ENCODE measurements around the gene A1CF.

Gene A1CF

GRCh38 chr10:50851884-50852671 lies 33.3 kb downstream of the A1CF start:
- TF ChIP-seq CTCF (IDR thresholded peaks at IDR 0.05; ENCODE audit: low read length): no peak
- TF ChIP-seq EZH2 (optimal IDR thresholded peaks at IDR 0.05; ENCODE audit: low read depth, low read length): no peak
- H3F3A ChIP-seq (ENCODE audit: insufficient read depth, low read length): no peaks in the 10 kb centered on the region; the same call in 1 of the 2 replicates
- H3K4me1 ChIP-seq (ENCODE audit: low read length): no peaks in the 10 kb centered on the region

GRCh38 chr10:50850578-50851230 lies 34.7 kb downstream of the A1CF start:
- H3K4me2 ChIP-seq (ENCODE audit: low read depth, low read length): no peak overlapping the region
- no peak for TF ChIP-seq EZH2 (optimal IDR thresholded peaks at IDR 0.05; ENCODE audit: low read depth, low read length)
- no peak for TF ChIP-seq EZH2phosphoT487 (IDR thresholded peaks at IDR 0.05; ENCODE audit: low read length)
- no peak for TF ChIP-seq CTCF (IDR thresholded peaks at IDR 0.05; ENCODE audit: low read length)
- no peak for DNase-seq

More at GRCh38 chr10:50851884-50852671, 33.3 kb downstream of the A1CF start:
- no peaks in the 10 kb centered on the region for H3K36me3 ChIP-seq (replicated peaks; ENCODE audit: insufficient read depth, low read length)
- no peaks in the 10 kb centered on the region for H3K27me3 ChIP-seq (replicated peaks; ENCODE audit: insufficient read depth, low read length)
- no peaks in the 10 kb centered on the region for H3K9me3 ChIP-seq (replicated peaks; ENCODE audit: insufficient read depth, low read length)
- no peak overlapping the region for H3K27ac ChIP-seq (ENCODE audit: low read length)
- H3K9ac ChIP-seq (ENCODE audit: low read length): no peak overlapping the region
- no peaks in the 10 kb centered on the region for H4K20me1 ChIP-seq (ENCODE audit: insufficient read depth, low read length)
- H3K9me2 ChIP-seq (replicated peaks; ENCODE audit: insufficient read depth, low read length): no peaks in the 10 kb centered on the region
- no peak overlapping the region for H3K4me2 ChIP-seq (ENCODE audit: low read depth, low read length)
- no peaks in the 10 kb centered on the region for H3K79me2 ChIP-seq (ENCODE audit: low read length)
- H3K4me3 ChIP-seq (ENCODE audit: low read length): no peak overlapping the region
- DNase-seq: no peak
- H2AFZ ChIP-seq (ENCODE audit: low read length): no peak overlapping the region

GRCh38 chr10:50846753-50847152 lies 38.7 kb downstream of the A1CF start:
- H3K27me3 ChIP-seq (replicated peaks; ENCODE audit: insufficient read depth, low read length): no peaks in the 10 kb centered on the region
- no peaks in the 10 kb centered on the region for H3K4me1 ChIP-seq (ENCODE audit: low read length)
- H3K79me2 ChIP-seq (ENCODE audit: low read length): no peaks in the 10 kb centered on the region
- H3K36me3 ChIP-seq (replicated peaks; ENCODE audit: insufficient read depth, low read length): no peaks in the 10 kb centered on the region
- no peaks in the 10 kb centered on the region for H3K9me2 ChIP-seq (replicated peaks; ENCODE audit: insufficient read depth, low read length)
- no peaks in the 10 kb centered on the region for H4K20me1 ChIP-seq (ENCODE audit: insufficient read depth, low read length)
- TF ChIP-seq CTCF (IDR thresholded peaks at IDR 0.05; ENCODE audit: low read length): no peak
- no peak for TF ChIP-seq EZH2 (optimal IDR thresholded peaks at IDR 0.05; ENCODE audit: low read depth, low read length)
- TF ChIP-seq EZH2phosphoT487 (IDR thresholded peaks at IDR 0.05; ENCODE audit: low read length): no peak
- no peak overlapping the region for H3K4me2 ChIP-seq (ENCODE audit: low read depth, low read length)
- H3K27ac ChIP-seq (ENCODE audit: low read length): no peak overlapping the region
- DNase-seq: no peak
- no peak overlapping the region for H3K9ac ChIP-seq (ENCODE audit: low read length)
- no peaks in the 10 kb centered on the region for H3K9me3 ChIP-seq (replicated peaks; ENCODE audit: insufficient read depth, low read length)
- no peak overlapping the region for H2AFZ ChIP-seq (ENCODE audit: low read length)
- no peaks in the 10 kb centered on the region; the same call in 1 of the 2 replicates for H3F3A ChIP-seq (ENCODE audit: insufficient read depth, low read length)
- H3K4me3 ChIP-seq (ENCODE audit: low read length): no peak overlapping the region

More at GRCh38 chr10:50850578-50851230, 34.7 kb downstream of the A1CF start:
- H3K9me3 ChIP-seq (replicated peaks; ENCODE audit: insufficient read depth, low read length): no peaks in the 10 kb centered on the region
- H3K9ac ChIP-seq (ENCODE audit: low read length): no peak overlapping the region
- H2AFZ ChIP-seq (ENCODE audit: low read length): no peak overlapping the region
- H3K36me3 ChIP-seq (replicated peaks; ENCODE audit: insufficient read depth, low read length): no peaks in the 10 kb centered on the region
- H3K4me3 ChIP-seq (ENCODE audit: low read length): no peak overlapping the region
- no peaks in the 10 kb centered on the region for H3K27me3 ChIP-seq (replicated peaks; ENCODE audit: insufficient read depth, low read length)
- no peaks in the 10 kb centered on the region for H3K4me1 ChIP-seq (ENCODE audit: low read length)
- H3F3A ChIP-seq (ENCODE audit: insufficient read depth, low read length): no peaks in the 10 kb centered on the region; the same call in 1 of the 2 replicates
- H4K20me1 ChIP-seq (ENCODE audit: insufficient read depth, low read length): no peaks in the 10 kb centered on the region
- no peak overlapping the region for H3K27ac ChIP-seq (ENCODE audit: low read length)
- H3K9me2 ChIP-seq (replicated peaks; ENCODE audit: insufficient read depth, low read length): no peaks in the 10 kb centered on the region
- H3K79me2 ChIP-seq (ENCODE audit: low read length): no peaks in the 10 kb centered on the region
